DOHH2 (cell line): ENCODE data around the gene PLCB2.
A peak's percentile ranks its signal among the peaks of the same experiment; 100 is the strongest.

ENCODE experiments used
- H3F3A ChIP-seq: fragments of 200-600 bp; sonication (generic), shearing (Covaris generic); 2 replicates; pipeline ENCODE4 v1.6.0; 2016; ENCODE audit warnings: antibody characterized with exemption, mild to moderate bottlenecking; ENCODE audit not compliant: control insufficient read depth, insufficient read depth
- H3K27ac ChIP-seq: fragments of 200-600 bp; sonication (generic); 2 replicates; pipeline ENCODE4 v1.5.1; 2014; ENCODE audit warnings: low read depth, mild to moderate bottlenecking, low read length, moderate library complexity
- H3K27me3 ChIP-seq: fragments of 200-600 bp; sonication (generic); 2 replicates; pipeline ENCODE4 v1.6.1; 2014; ENCODE audit warnings: mild to moderate bottlenecking, low read length, mixed read lengths; ENCODE audit not compliant: control insufficient read depth
- H3K36me3 ChIP-seq: fragments of 200-600 bp; sonication (generic); 2 replicates; pipeline ENCODE4 v1.6.1; 2014; ENCODE audit warnings: mild to moderate bottlenecking, low read length, moderate library complexity, mixed read lengths; ENCODE audit not compliant: control insufficient read depth
- H3K4me1 ChIP-seq: fragments of 200-600 bp; sonication (generic); 2 replicates; pipeline ENCODE4 v1.6.1; 2014; ENCODE audit warnings: mild to moderate bottlenecking, low read length, mixed read lengths; ENCODE audit not compliant: control insufficient read depth
- H3K4me2 ChIP-seq: fragments of 200-600 bp; sonication (generic); 2 replicates; pipeline ENCODE4 v1.6.0; 2014; ENCODE audit warnings: mild to moderate bottlenecking, low read length, moderate library complexity
- H3K4me3 ChIP-seq: fragments of 200-600 bp; sonication (generic); 2 replicates; pipeline ENCODE4 v1.5.1; 2014; ENCODE audit warnings: mild to moderate bottlenecking, low read length, mixed read lengths
- H3K79me2 ChIP-seq: fragments of 200-600 bp; sonication (generic); 2 replicates; pipeline ENCODE4 v1.6.1; 2014; ENCODE audit warnings: mild to moderate bottlenecking, low read length, mixed read lengths; ENCODE audit not compliant: control insufficient read depth
- H3K9me2 ChIP-seq: fragments of 200-600 bp; sonication (generic); replicated peaks from 2 replicates; pipeline ENCODE4 v1.6.1; 2014; ENCODE audit warnings: mild to moderate bottlenecking, low read length, mixed read lengths; ENCODE audit not compliant: control insufficient read depth
- H3K9me3 ChIP-seq: fragments of 200-600 bp; sonication (generic); 2 replicates; pipeline ENCODE4 v1.6.1; 2014; ENCODE audit warnings: antibody characterized with exemption, low read length, mixed read lengths; ENCODE audit not compliant: control insufficient read depth, insufficient read depth
- H4K20me1 ChIP-seq: fragments of 200-600 bp; sonication (generic); 2 replicates; pipeline ENCODE4 v1.6.0; 2014; ENCODE audit warnings: low read depth, mild to moderate bottlenecking, antibody characterized with exemption, low read length, moderate library complexity; ENCODE audit not compliant: control insufficient read depth, insufficient read depth
- EZH2phosphoT487 ChIP-seq: fragments of 200-600 bp; sonication (generic); IDR thresholded peaks from 2 replicates; pipeline ENCODE4 v1.6.1; 2017; ENCODE audit warnings: borderline replicate concordance, mild to moderate bottlenecking, antibody characterized with exemption, low read length, moderate library complexity, mixed read lengths
- TF ChIP-seq, protein P1 (sequence below): fragments of 200-600 bp; sonication (generic); IDR thresholded peaks from one replicate; pipeline ENCODE4 v1.5.1; 2014; ENCODE audit warnings: antibody characterized with exemption, mild to moderate bottlenecking, low read depth, low read length; ENCODE audit not compliant: poor library complexity, severe bottlenecking

PLCB2 gene

DNA sequence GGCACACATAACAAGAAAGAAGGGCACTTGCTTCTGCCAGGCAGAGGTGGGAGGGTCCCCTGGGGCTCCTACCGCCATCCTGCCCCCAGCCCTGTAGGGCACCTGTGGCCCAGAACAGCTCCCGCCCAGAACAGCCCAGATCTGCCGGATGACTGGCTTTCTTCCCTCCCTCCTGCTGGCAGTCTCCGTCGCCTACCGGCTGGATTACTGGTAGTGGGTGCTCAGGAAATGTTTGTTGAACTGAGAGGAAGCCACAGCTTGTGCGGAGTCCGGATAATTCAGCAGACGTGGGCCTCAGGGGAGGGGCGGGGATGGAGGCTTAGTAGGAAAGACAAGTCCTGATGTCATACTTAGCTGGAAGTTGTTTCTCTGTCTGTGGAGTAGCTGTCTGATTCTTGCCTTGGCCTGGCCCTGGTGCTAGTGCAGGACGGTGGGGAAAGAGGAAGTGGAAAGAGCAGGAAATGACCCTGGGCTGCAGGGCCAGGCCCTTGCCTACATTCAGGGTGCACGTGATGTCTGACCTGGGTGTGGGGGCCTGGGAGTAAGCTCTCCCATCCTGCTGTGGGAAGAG, 26.3 kb upstream of the PLCB2 start:
- Histone ChIP-seq H3K4me2 (peak overlapping the region; percentile 19), H3F3A (no peaks in the 10 kb centered on the region)

DNA sequence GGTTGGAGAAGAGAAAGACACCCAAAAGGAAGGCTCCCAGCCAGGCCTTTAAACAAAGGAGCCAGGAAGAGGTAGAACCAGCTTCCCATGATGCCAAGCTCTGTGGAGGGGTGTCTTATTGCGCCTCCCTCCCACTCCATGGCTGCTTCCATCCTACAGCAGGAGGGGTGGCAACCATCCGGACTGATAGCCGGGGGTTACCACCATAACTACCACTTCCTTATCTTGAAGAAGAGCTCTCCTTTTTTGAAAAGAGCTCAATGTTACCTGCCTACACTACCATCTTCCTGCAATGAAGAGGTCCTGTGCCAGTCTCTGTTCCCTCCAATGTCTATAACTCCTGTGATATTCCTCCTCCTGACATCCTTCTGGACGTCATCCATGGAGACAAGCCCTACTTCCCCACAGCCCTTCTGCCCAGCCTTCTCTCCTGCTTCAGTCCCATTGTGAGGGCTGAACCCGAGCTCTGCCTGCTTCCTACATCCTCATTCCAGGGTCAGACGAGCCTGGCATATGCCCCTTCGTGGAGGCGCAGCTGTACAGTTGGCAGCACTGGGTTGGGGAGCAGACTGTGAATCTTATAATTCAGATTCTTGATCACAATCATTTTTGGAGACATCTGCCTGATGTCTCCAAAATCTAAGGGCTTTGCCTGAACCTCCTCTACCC, 24.5 kb upstream of the PLCB2 start:
- H3K27me3 ChIP-seq: no peaks in the 10 kb centered on the region
- peaks cover 17% of the 10 kb centered on the region for H3K4me1 ChIP-seq
- no peak overlapping the region for H3K4me3 ChIP-seq
- TF ChIP-seq, protein P1, sequence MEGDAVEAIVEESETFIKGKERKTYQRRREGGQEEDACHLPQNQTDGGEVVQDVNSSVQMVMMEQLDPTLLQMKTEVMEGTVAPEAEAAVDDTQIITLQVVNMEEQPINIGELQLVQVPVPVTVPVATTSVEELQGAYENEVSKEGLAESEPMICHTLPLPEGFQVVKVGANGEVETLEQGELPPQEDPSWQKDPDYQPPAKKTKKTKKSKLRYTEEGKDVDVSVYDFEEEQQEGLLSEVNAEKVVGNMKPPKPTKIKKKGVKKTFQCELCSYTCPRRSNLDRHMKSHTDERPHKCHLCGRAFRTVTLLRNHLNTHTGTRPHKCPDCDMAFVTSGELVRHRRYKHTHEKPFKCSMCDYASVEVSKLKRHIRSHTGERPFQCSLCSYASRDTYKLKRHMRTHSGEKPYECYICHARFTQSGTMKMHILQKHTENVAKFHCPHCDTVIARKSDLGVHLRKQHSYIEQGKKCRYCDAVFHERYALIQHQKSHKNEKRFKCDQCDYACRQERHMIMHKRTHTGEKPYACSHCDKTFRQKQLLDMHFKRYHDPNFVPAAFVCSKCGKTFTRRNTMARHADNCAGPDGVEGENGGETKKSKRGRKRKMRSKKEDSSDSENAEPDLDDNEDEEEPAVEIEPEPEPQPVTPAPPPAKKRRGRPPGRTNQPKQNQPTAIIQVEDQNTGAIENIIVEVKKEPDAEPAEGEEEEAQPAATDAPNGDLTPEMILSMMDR: no peak
- no peak for TF ChIP-seq EZH2phosphoT487
- H3K9me3 ChIP-seq: no peaks in the 10 kb centered on the region
- no peaks in the 10 kb centered on the region for H4K20me1 ChIP-seq
- no peaks in the 10 kb centered on the region for H3K36me3 ChIP-seq
- H3K79me2 ChIP-seq: no peaks in the 10 kb centered on the region
- H3K9me2 ChIP-seq: no peaks in the 10 kb centered on the region
- no peak overlapping the region for H3K4me2 ChIP-seq
- H3F3A ChIP-seq: no peaks in the 10 kb centered on the region
- H3K27ac ChIP-seq: no peak overlapping the region

More for the DNA sequence above, 26.3 kb upstream of the PLCB2 start:
- no peaks in the 10 kb centered on the region for H3K9me3 ChIP-seq
- no peak overlapping the region for H3K27ac ChIP-seq
- H3K36me3 ChIP-seq: no peaks in the 10 kb centered on the region
- H3K79me2 ChIP-seq: no peaks in the 10 kb centered on the region
- H3K27me3 ChIP-seq: no peaks in the 10 kb centered on the region
- H3K4me3 ChIP-seq: no peak overlapping the region
- TF ChIP-seq, protein P1: no peak
- no peak for TF ChIP-seq EZH2phosphoT487
- H3K9me2 ChIP-seq: no peaks in the 10 kb centered on the region
- H4K20me1 ChIP-seq: no peaks in the 10 kb centered on the region
- H3K4me1 ChIP-seq: peaks cover 22% of the 10 kb centered on the region

DNA sequence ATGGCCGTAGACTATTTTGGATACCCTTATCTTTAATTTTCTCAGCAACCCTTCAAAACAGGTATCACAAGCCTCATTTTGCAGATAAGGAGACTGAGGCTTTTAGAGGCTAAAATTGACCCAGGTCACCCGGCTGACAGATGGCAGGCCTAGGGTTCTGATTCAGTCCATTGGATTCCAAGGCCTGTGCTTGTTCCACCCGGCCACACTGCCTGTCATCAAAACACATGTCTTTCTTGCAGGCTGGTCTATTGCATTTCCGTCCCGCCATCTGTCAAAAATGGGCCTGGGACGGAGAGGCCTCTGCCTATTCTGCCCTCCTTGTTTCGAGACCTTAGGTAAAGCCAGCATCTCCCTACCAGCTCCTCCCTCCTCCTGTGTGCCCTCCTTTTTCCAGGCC, 23.9 kb upstream of the PLCB2 start:
- Histone ChIP-seq H3K27me3 (no peaks in the 10 kb centered on the region), H3K9me3 (no peaks in the 10 kb centered on the region), H3K9me2 (no peaks in the 10 kb centered on the region), H3K4me1 (peaks cover 16% of the 10 kb centered on the region), H3K36me3 (no peaks in the 10 kb centered on the region), H3F3A (no peaks in the 10 kb centered on the region), H3K27ac (no peak overlapping the region), H3K79me2 (no peaks in the 10 kb centered on the region), H3K4me2 (no peak overlapping the region), H4K20me1 (no peaks in the 10 kb centered on the region), H3K4me3 (no peak overlapping the region)
- TF ChIP-seq, protein P1: no peak
- no peak for TF ChIP-seq EZH2phosphoT487
